Measurements from ENCODE around the gene RUSC1. TPM values are rescaled to one million over a fixed set of nuclear protein-coding genes. Genes with fewer than 3 reads are reported as not detected.

Gene RUSC1
- total RNA-seq, 1 donor from 2014 or later, result 38.3 TPM

DNA sequence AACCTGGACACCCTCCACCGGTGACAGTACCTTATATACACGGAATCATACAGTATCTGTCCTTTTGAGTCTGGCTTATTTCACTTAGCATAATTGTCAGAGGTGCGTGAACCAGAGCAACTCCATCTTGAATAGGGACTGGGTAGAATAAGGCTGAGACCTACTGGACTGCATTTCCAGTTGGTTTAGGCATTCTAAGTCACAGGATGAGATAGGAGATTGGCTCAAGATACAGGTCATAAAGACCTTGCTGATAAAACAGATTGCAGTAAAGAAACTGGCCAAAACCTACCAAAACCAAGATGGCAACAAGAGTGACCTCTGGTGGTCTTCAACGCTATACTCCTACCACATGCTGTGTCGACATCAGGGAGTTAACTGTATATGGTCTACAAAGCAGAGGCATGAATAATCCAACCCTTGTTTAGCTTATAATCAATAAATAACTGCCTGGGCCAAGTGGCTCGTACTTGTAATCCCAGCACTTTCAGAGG is 13.4 kb upstream of the RUSC1 start:
- Histone ChIP-seq H3K27me3 (ENCODE audit: control insufficient read depth, insufficient read depth, low read length) (no peaks in the 10 kb centered on the region), H3K4me3 (ENCODE audit: low read depth, low read length) (no peak overlapping the region), H3K36me3 (ENCODE audit: control insufficient read depth, insufficient read depth, low read length) (no peaks in the 10 kb centered on the region)
- no peak for DNase-seq (ENCODE audit: low read depth)
- TF ChIP-seq, protein P1, sequence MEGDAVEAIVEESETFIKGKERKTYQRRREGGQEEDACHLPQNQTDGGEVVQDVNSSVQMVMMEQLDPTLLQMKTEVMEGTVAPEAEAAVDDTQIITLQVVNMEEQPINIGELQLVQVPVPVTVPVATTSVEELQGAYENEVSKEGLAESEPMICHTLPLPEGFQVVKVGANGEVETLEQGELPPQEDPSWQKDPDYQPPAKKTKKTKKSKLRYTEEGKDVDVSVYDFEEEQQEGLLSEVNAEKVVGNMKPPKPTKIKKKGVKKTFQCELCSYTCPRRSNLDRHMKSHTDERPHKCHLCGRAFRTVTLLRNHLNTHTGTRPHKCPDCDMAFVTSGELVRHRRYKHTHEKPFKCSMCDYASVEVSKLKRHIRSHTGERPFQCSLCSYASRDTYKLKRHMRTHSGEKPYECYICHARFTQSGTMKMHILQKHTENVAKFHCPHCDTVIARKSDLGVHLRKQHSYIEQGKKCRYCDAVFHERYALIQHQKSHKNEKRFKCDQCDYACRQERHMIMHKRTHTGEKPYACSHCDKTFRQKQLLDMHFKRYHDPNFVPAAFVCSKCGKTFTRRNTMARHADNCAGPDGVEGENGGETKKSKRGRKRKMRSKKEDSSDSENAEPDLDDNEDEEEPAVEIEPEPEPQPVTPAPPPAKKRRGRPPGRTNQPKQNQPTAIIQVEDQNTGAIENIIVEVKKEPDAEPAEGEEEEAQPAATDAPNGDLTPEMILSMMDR (IDR thresholded peaks at IDR 0.05; ENCODE audit: insufficient read depth, low read length, poor library complexity, severe bottlenecking), result peak; percentile 38

DNA sequence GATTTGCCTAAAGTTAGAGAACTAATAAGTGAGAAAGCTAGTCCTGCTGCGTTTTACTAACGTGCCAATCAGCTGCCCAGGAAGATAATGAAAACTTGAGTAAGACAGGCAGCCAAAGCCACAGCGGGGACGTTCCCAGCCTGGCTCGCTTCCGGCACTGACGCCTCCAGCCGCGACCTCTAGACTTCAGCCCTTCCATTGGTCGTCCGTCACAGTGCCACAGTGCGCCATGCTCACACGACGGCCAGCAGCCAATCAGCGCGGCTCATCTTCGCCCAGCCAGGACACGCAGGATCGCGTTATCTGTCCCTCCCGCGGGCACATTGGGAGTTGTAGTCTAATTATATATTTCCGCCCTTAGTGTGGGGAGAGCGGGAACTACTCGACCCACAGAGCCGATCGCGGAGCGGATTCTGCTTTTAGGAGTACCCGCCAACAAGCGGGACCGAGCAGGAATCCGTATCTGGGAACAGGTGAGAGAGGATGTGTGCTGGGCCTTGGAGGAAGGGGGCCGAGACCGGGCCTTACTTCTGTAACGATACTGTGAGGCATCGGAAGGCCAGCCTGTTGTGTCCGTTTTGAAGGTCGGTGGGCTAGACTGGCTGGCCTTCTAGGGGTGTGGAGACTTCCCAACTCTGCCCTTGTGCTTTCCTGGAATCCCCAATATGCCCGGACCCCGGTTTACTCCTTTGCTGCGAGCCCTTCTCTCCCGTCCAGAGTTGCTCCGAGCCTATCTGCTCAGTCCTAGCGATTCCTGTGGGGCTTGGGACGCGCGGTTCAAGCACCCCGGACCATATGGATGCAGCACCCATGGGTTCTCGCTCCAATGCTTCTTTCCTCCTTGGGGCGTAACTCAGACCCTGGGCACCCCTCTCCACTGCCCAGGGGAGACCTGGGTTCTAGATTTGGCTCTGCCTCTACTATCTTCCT is 11.9 kb upstream of the RUSC1 start, which contains the start of gene FDPS:
FDPS (plus strand) TSS at position 374 of the 930 bp plus-strand sequence. CDS start 924 bp downstream, outside the sequence.
- peak within 1 kb of the TSS; percentile 84 for H3K4me3 ChIP-seq (ENCODE audit: low read depth, low read length)
- peaks cover 4% of the 10 kb centered on the region for H3K36me3 ChIP-seq (ENCODE audit: control insufficient read depth, insufficient read depth, low read length)
- DNase-seq (ENCODE audit: low read depth), result peak; percentile 96
- TF ChIP-seq, protein P1 (IDR thresholded peaks at IDR 0.05; ENCODE audit: insufficient read depth, low read length, poor library complexity, severe bottlenecking), result no peak
- no peaks in the 10 kb centered on the region for H3K27me3 ChIP-seq (ENCODE audit: control insufficient read depth, insufficient read depth, low read length)

DNA sequence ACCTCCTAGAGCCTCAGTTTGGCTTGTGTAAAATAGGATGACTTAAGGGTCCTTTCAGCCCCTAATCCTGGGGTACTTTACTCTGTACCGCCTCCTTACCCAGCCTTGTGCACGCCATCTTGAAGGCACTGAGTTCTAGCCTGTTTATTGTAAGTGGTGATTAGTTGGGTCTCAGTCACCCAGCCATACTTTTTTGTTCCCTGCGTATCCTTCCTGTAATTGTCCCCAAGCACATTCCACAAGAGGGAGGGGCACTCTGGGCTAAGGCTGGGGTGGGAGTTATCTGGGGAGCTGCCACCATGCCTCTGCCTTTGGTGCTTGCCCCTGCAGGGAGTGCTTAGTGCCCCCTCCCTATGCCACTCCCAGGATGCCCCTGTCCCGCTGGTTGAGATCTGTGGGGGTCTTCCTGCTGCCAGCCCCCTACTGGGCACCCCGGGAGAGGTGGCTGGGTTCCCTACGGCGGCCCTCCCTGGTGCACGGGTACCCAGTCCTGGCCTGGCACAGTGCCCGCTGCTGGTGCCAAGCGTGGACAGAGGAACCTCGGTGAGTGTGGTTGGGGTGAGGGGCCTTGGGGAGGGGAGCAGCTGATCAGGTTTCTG is 11.2 kb upstream of the RUSC1 start:
- H3K36me3 ChIP-seq (ENCODE audit: control insufficient read depth, insufficient read depth, low read length), result peaks cover 4% of the 10 kb centered on the region
- no peak for DNase-seq (ENCODE audit: low read depth)
- H3K27me3 ChIP-seq (ENCODE audit: control insufficient read depth, insufficient read depth, low read length), result no peaks in the 10 kb centered on the region
- TF ChIP-seq, protein P1 (IDR thresholded peaks at IDR 0.05; ENCODE audit: insufficient read depth, low read length, poor library complexity, severe bottlenecking), result no peak
- peak overlapping the region; percentile 84 for H3K4me3 ChIP-seq (ENCODE audit: low read depth, low read length)

DNA sequence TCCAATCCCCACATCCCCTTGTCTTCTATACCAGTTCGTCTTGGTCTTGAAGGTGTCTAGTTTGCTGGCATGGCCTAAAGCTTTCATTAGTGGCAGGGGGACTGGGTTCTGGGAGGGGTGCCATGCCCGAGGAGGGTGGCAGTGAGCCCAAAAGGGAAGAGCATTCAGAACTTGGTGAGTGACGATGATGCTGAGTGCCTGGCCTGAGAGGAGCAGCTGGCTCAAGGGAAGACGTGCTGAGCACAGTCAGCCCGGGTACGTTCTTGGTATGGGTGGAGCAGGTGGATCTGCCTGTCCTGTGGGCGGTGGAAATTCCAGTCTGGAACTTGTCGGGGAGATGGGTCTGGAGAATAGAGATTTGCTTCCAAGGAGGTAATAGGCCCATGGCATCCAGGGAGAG is 7.4 kb upstream of the RUSC1 start:
- no peak overlapping the region for H3K4me3 ChIP-seq (ENCODE audit: low read depth, low read length)
- peaks cover 7% of the 10 kb centered on the region for H3K36me3 ChIP-seq (ENCODE audit: control insufficient read depth, insufficient read depth, low read length)
- TF ChIP-seq, protein P1 (IDR thresholded peaks at IDR 0.05; ENCODE audit: insufficient read depth, low read length, poor library complexity, severe bottlenecking), result no peak
- H3K27me3 ChIP-seq (ENCODE audit: control insufficient read depth, insufficient read depth, low read length), result no peaks in the 10 kb centered on the region
- DNase-seq (ENCODE audit: low read depth), result no peak

DNA sequence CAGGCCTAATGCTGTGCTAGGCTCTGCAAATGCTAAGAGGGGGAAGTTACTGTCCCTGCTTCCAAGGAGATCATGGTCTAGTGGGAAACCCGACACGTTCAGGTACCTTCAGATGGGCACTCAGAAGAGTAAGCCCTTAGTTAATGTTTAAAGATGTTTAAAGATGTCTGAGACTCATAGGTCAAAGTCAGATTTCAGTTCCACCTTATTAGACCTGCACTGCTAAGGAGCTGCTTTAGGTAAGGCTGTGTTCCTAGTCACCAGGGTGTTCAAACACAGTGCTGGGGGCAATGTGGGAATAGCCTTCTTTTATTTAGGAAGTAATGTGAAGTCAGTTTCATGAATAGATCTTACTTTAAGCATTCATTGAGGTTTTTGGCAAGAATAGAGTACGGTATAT is 3.8 kb upstream of the RUSC1 start:
- TF ChIP-seq, protein P1 (IDR thresholded peaks at IDR 0.05; ENCODE audit: insufficient read depth, low read length, poor library complexity, severe bottlenecking), result no peak
- H3K4me3 ChIP-seq (ENCODE audit: low read depth, low read length), result no peak overlapping the region
- H3K27me3 ChIP-seq (ENCODE audit: control insufficient read depth, insufficient read depth, low read length), result no peaks in the 10 kb centered on the region
- peaks cover 9% of the 10 kb centered on the region for H3K36me3 ChIP-seq (ENCODE audit: control insufficient read depth, insufficient read depth, low read length)
- DNase-seq (ENCODE audit: low read depth), result no peak

Measured in kidney epithelial cell (primary cell).